Measurements from ENCODE around the gene THEM4. TPM values are rescaled to one million over a fixed set of nuclear protein-coding genes. Genes with fewer than 3 reads are reported as not detected.
"Not testable (repeated sequence)": the region's sequence is repeated elsewhere in the genome, so short reads cannot be mapped to it uniquely, and the experiment has no call there.

The THEM4 gene
- total RNA-seq, 4 donors from 2014 or later = 5.1 to 15.3 (median 7.0) TPM

GRCh38 chr1:151915061-151915686, 5.9 kb upstream of the THEM4 start:
- 58 to 67% methylated on average over 1 of the region's 1 CpG for WGBS, 2 donors

DNA sequence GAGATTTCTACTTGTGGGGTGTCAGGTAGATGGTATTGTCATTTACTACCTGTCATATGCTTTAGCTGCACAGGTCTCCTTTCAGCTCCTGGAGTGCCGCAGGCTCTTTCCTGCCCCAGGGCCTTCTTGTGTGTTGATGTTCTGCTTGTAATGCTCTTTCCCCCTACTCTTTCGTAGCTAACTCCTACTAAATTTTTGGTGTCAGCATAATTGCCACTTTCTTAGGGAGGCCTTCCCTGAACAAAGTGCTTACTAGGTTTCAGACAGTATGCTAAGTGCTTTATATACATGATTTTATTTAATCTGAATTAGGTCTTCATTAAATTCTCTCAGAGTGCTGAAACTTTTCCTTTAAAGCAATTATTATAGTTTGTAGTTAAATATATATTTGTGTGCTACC, 4.8 kb upstream of the THEM4 start:
- TF ChIP-seq POLR2A (IDR thresholded peaks at IDR 0.05) = no peak
- TF ChIP-seq, protein P1, sequence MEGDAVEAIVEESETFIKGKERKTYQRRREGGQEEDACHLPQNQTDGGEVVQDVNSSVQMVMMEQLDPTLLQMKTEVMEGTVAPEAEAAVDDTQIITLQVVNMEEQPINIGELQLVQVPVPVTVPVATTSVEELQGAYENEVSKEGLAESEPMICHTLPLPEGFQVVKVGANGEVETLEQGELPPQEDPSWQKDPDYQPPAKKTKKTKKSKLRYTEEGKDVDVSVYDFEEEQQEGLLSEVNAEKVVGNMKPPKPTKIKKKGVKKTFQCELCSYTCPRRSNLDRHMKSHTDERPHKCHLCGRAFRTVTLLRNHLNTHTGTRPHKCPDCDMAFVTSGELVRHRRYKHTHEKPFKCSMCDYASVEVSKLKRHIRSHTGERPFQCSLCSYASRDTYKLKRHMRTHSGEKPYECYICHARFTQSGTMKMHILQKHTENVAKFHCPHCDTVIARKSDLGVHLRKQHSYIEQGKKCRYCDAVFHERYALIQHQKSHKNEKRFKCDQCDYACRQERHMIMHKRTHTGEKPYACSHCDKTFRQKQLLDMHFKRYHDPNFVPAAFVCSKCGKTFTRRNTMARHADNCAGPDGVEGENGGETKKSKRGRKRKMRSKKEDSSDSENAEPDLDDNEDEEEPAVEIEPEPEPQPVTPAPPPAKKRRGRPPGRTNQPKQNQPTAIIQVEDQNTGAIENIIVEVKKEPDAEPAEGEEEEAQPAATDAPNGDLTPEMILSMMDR (IDR thresholded peaks at IDR 0.05) = no peak
- intact Hi-C loops (cut with DNase I; ENCODE audit: low total_unique reads) = no loop called here
- no peak overlapping the region for H3K4me3 ChIP-seq (ENCODE audit: low read depth, poor library complexity, severe bottlenecking)
- WGBS, 2 donors = 91 to 92% methylated on average over 2 of the region's 2 CpGs
- DNase-seq (ENCODE audit: low spot score in 2 of 2) = no peak

More at GRCh38 chr1:151915061-151915686, 5.9 kb upstream of the THEM4 start:
- DNase-seq (ENCODE audit: low spot score in 2 of 2) = no peak
- no peak overlapping the region for H3K4me3 ChIP-seq (ENCODE audit: low read depth, poor library complexity, severe bottlenecking)
- TF ChIP-seq, protein P1 (IDR thresholded peaks at IDR 0.05) = no peak
- no peak for TF ChIP-seq POLR2A (IDR thresholded peaks at IDR 0.05)
- intact Hi-C loops (cut with DNase I; ENCODE audit: low total_unique reads) = no loop called here

- DNase-seq (ENCODE audit: low spot score in 2 of 2) = no peak
- no peak for TF ChIP-seq POLR2A (IDR thresholded peaks at IDR 0.05)
- TF ChIP-seq, protein P1 (IDR thresholded peaks at IDR 0.05) = no peak
- intact Hi-C loops (cut with DNase I; ENCODE audit: low total_unique reads) = no loop called here
- H3K4me3 ChIP-seq (ENCODE audit: low read depth, poor library complexity, severe bottlenecking) = no peak overlapping the region
- WGBS, 2 donors = 97 to 100% methylated on average over 1 of the region's 1 CpG
Measured at GRCh38 chr1:151912973-151913372, 3.7 kb upstream of the THEM4 start.

- H3K4me3 ChIP-seq (ENCODE audit: low read depth, poor library complexity, severe bottlenecking) = no peak overlapping the region
- TF ChIP-seq, protein P1 (IDR thresholded peaks at IDR 0.05) = no peak
- TF ChIP-seq POLR2A (IDR thresholded peaks at IDR 0.05) = no peak
- no peak for DNase-seq (ENCODE audit: low spot score in 2 of 2)
- WGBS, 2 donors = 76 to 78% methylated on average over 10 of the region's 10 CpGs
- intact Hi-C loops (cut with DNase I; ENCODE audit: low total_unique reads) = no loop called here
Measured at GRCh38 chr1:151908228-151908691, 1.1 kb downstream of the THEM4 start.

DNA sequence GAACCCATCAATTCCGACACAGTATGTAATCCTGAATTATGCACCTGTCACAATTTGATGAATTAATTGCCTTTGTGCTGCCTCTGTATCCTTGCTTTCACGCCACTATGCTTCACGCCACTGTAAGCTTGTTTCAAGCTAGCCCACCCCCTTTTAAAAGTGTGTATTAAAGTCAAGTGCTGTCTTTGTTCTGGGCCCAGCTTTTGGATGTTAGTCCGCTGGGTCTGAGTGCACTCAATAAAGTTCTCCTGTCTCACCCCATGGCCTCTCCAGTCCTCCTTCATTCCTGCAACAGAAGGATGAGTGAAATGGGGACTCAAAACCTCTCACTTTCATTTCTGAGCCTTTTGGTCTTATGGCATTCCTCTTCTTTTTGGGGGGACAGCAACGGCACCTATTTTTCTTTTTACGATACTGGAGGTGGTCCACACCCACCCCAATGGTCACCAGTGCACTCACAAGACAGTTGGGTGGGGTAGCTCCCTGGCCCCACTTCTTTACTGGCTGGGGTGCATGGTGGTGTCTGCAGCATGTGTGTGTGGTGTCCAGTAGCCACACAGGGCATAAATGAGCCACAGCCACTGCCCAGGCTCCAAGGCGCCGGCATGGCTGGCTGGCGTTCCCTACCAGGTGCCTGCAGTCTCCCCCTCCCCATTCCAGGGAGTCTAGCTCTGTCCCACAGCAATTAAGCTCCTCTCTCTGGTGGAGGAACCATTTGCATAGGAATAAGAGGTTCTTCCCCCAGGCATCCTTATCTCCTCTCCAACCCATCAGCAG, 1.8 kb downstream of the THEM4 start:
- intact Hi-C loops (cut with DNase I; ENCODE audit: low total_unique reads) = no loop called here
- DNase-seq (ENCODE audit: low spot score in 2 of 2) = no peak
- WGBS, 2 donors = 89 to 90% methylated on average over 9 of the region's 9 CpGs
- TF ChIP-seq, protein P1 (IDR thresholded peaks at IDR 0.05) = no peak
- no peak for TF ChIP-seq POLR2A (IDR thresholded peaks at IDR 0.05)
- H3K4me3 ChIP-seq (ENCODE audit: low read depth, poor library complexity, severe bottlenecking) = no peak overlapping the region

- H3K4me3 ChIP-seq (ENCODE audit: low read depth, poor library complexity, severe bottlenecking); DNase-seq (ENCODE audit: low spot score in 2 of 2); intact Hi-C loops (cut with DNase I; ENCODE audit: low total_unique reads): not testable (repeated sequence)
- WGBS, 2 donors = 97 to 98% methylated on average over 11 to 13 of the region's 14 CpGs
Measured at GRCh38 chr1:151906324-151906645, 3.0 kb downstream of the THEM4 start.

DNA sequence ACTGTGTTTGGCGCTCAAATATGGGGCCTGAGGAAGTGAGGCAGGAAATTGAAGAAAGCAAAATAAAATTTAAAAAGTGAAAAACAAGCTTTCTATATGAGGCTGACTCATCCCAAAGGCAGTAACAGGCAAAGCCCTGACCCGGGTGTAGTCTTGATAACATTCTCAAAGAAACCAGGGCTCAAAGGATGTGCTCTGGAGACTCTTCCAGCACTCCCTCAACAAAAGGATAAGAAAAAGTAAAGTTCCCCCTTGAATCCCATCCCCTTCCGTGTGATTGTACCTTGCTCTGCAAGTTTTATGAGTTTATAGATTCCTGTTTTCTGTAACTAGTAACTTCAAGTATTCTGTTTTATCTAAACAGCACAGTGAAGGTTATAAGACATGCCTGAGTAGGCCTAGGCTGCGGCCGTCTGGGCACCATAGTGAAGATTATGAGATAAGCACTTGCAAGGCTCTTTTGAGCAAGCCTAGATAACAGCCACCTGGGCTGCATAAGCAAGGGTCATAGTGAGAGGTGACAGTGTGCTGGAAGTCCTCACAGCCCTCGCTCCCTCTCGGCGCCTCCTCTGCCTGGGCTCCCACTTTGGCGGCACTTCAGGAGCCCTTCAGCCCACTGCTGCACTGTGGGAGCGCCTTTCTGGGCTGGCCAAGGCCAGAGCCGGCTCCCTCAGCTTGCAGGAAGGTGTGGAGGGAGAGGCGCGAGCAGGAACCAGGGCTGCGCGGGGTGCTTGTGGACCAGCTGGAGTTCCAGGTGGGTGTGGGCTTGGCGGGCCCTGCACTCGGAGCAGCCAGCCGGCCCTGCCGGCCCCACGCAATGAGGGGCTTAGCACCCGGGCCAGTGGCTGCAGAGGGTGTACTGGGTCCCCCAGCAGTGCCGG, 3.6 kb downstream of the THEM4 start:
- H3K4me3 ChIP-seq (ENCODE audit: low read depth, poor library complexity, severe bottlenecking); intact Hi-C loops (cut with DNase I; ENCODE audit: low total_unique reads); DNase-seq (ENCODE audit: low spot score in 2 of 2): not testable (repeated sequence)
- WGBS, 2 donors = 80 to 92% methylated on average over 11 to 22 of the region's 22 CpGs

Data from lower leg skin (tissue), 4 donors.